C4-2B (cell line): ENCODE measurements around the gene DENND5A.

ENCODE experiments used
- CTCF ChIP-seq: fragments of 450-650 bp; conservative IDR thresholded peaks from 2 replicates; pipeline ENCODE4 v1.5.1; 2017; ENCODE audit warnings: mild to moderate bottlenecking
- ZFX ChIP-seq: fragments of 450-650 bp; IDR thresholded peaks from 2 replicates; pipeline ENCODE4 v1.6.1; 2017

- TF ChIP-seq CTCF (no peak), ZFX (no peak)
These were observed 8.5 kb upstream of the DENND5A start for GRCh38 chr11:9273376-9274336.
